ENCODE results near the gene TAF4.
"Not testable (repeated sequence)": the region's sequence is repeated elsewhere in the genome, so short reads cannot be mapped to it uniquely, and the experiment has no call there.

TAF4 gene

DNA sequence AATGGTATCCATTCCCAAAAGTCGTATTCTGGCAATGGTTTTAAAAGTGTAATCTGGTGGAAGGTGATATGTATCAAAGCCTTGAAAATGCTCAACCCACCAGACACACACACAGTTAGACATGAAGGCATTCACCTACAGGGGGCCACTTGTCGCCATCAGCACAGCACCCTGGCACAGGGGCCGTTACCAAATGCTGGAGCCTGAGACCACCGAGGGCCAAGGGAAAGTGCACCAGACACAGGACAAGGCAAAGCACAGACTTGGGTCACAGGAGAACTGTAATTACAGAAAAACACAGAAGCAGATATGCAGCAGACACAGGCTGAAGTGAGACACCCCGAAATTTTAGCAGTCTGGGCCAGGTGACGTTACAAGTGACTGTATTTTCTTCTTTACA is 9.3 kb downstream of the TAF4 start:
- CTCF ChIA-PET = no interaction called here

GRCh38 chr20:62055862-62056115 is 9.9 kb downstream of the TAF4 start:
- H3K4me1 Mint-ChIP-seq = peaks cover 19% of the 10 kb centered on the region
- CTCF ChIA-PET, DNase-seq, H3K9me3 Mint-ChIP-seq, H3K36me3 Mint-ChIP-seq, H3K27ac Mint-ChIP-seq, H3K27me3 Mint-ChIP-seq, H3K4me3 Mint-ChIP-seq: not testable (repeated sequence)

More for the DNA sequence above, 9.3 kb downstream of the TAF4 start:
- H3K27ac Mint-ChIP-seq = no peak overlapping the region
- H3K27me3 Mint-ChIP-seq = no peaks in the 10 kb centered on the region
- peaks cover 7% of the 10 kb centered on the region for H3K36me3 Mint-ChIP-seq
- H3K4me1 Mint-ChIP-seq = peaks cover 22% of the 10 kb centered on the region
- H3K4me3 Mint-ChIP-seq = no peak overlapping the region
- H3K9me3 Mint-ChIP-seq = no peaks in the 10 kb centered on the region
- no peak for DNase-seq

- CTCF ChIA-PET = no interaction called here
- no peaks in the 10 kb centered on the region for H3K9me3 Mint-ChIP-seq
- H3K36me3 Mint-ChIP-seq = peaks cover 1% of the 10 kb centered on the region
- no peaks in the 10 kb centered on the region for H3K27me3 Mint-ChIP-seq
- no peak overlapping the region for H3K4me3 Mint-ChIP-seq
- peaks cover 16% of the 10 kb centered on the region for H3K4me1 Mint-ChIP-seq
- H3K27ac Mint-ChIP-seq = no peak overlapping the region
- DNase-seq = no peak
These were observed 10.4 kb downstream of the TAF4 start for GRCh38 chr20:62055106-62055861.

- Mint-ChIP-seq H3K36me3 (peaks cover 1% of the 10 kb centered on the region), H3K27me3 (no peaks in the 10 kb centered on the region), H3K4me3 (no peak overlapping the region), H3K4me1 (peaks cover 12% of the 10 kb centered on the region), H3K9me3 (no peaks in the 10 kb centered on the region), H3K27ac (no peak overlapping the region)
- CTCF ChIA-PET = no interaction called here
- no peak for DNase-seq
These were observed 11.2 kb downstream of the TAF4 start for GRCh38 chr20:62054451-62054953.

DNA sequence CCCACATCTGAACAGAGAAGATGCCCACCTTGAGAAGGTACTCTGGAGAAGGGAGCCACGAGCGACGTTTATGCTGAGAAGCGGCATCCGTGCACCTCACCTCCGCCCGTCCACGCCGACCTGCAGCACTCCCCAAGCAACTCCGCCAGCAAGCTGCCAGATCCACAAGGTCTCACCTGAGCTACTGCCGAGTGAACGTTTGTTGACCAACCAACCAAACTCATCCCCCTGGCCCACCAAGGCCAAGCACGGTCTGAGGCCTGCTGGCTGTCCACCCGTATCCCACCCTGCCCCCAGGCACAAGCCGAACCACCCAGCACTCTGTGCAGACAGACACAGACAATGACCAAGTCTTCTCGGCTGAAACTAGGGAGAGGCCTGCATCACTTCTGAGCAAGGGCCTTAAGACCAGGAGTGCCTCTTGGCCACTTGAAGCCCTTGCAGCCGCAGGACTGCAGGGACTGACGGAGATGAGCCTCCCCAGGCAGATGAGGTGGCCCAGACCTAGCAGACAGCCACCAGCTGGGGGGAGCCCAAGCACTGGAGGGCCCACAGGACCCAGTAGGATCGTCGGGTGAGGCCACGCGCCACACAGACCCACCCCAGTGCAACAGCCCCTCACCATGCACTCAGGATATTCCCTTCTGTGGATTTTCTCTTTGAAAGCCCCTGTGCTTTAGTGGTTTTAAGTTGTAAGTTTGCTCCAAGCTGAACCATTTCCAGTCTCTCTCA is 12.1 kb downstream of the TAF4 start:
- Mint-ChIP-seq H3K4me3 (no peak overlapping the region), H3K27me3 (no peaks in the 10 kb centered on the region), H3K36me3 (peaks cover 1% of the 10 kb centered on the region), H3K4me1 (peaks cover 11% of the 10 kb centered on the region), H3K27ac (peak overlapping the region; percentile 24), H3K9me3 (no peaks in the 10 kb centered on the region)
- CTCF ChIA-PET = interaction anchor here (1.0 kb wide), 1 partner anchor 43 kb away, joined by 3 read pairs; no protein-coding TSS in a partner anchor
- DNase-seq = no peak

DNA sequence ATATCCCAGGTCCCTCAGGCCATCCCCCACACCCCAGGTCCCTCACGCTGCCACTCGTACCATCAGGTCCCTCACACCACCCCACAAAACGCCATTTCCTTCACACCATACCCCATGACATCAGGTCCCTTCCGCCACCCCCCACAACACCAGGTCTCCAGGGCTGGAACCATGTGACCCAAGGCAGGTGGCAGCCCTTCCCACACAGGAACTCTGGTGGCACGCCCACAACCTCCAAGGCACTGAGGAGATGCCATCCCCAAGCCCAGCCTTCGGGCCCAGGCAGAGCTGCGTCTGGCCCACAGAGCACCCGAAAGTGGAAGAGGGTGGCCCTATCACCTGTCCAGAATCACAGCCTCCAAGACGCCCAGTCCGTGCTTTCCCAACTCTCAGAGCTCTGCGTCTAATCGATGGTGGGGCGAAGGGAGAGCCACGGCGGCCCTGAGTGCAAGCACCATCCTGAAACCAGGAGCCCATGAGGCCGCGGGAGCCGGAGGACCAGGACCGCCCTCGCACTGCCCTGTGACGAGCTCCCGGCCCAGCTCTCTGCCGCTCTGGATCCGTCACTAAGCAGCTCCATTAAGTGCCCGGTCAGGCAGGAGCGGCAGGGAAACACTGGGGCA is 12.7 kb downstream of the TAF4 start:
- CTCF ChIA-PET = interaction anchor here (1.0 kb wide), 1 partner anchor 42 kb away, joined by 3 read pairs; no protein-coding TSS in a partner anchor
- peaks cover 11% of the 10 kb centered on the region for H3K4me1 Mint-ChIP-seq

DNA sequence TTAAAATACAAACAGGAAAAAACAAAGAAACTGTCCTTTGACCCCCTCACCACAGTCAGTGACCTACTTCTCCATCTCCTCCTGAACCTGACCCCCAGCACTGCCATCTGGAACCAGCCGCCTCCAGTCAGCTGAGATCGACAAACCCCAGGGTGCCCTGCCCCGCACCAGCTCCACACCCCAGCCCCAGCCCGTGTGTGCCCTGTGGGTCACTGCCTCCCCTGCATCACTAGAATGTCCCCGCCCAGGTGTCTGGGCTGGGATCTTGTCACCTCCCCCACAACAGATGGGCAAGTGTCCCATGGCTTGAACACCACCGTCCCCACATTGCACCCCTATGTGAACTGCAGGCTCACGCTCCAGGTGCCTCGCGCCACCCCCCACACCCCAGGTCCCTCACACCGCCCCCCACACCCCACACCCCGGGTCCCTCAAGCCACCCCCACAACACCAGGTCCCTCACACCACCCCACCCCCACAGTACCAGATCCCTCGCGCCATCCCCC is 13.3 kb downstream of the TAF4 start:
- H3K27me3 Mint-ChIP-seq = no peaks in the 10 kb centered on the region
- H3K9me3 Mint-ChIP-seq = no peaks in the 10 kb centered on the region
- no peak overlapping the region for H3K4me3 Mint-ChIP-seq
- peaks cover 1% of the 10 kb centered on the region for H3K36me3 Mint-ChIP-seq
- CTCF ChIA-PET = no interaction called here
- no peak for DNase-seq
- peaks cover 10% of the 10 kb centered on the region for H3K4me1 Mint-ChIP-seq
- H3K27ac Mint-ChIP-seq = no peak overlapping the region

More for the DNA sequence above, 12.7 kb downstream of the TAF4 start:
- no peak overlapping the region for H3K27ac Mint-ChIP-seq
- no peak for DNase-seq
- H3K36me3 Mint-ChIP-seq = peaks cover 1% of the 10 kb centered on the region
- no peaks in the 10 kb centered on the region for H3K9me3 Mint-ChIP-seq
- H3K27me3 Mint-ChIP-seq = no peaks in the 10 kb centered on the region
- H3K4me3 Mint-ChIP-seq = no peak overlapping the region

GRCh38 chr20:62051546-62052255 is 14.0 kb downstream of the TAF4 start:
- H3K9me3 Mint-ChIP-seq = no peaks in the 10 kb centered on the region
- DNase-seq = no peak
- H3K27ac Mint-ChIP-seq = no peak overlapping the region
- H3K4me3 Mint-ChIP-seq = no peak overlapping the region
- CTCF ChIA-PET = no interaction called here
- H3K4me1 Mint-ChIP-seq = peaks cover 5% of the 10 kb centered on the region
- no peaks in the 10 kb centered on the region for H3K27me3 Mint-ChIP-seq
- peaks cover 1% of the 10 kb centered on the region for H3K36me3 Mint-ChIP-seq

DNA sequence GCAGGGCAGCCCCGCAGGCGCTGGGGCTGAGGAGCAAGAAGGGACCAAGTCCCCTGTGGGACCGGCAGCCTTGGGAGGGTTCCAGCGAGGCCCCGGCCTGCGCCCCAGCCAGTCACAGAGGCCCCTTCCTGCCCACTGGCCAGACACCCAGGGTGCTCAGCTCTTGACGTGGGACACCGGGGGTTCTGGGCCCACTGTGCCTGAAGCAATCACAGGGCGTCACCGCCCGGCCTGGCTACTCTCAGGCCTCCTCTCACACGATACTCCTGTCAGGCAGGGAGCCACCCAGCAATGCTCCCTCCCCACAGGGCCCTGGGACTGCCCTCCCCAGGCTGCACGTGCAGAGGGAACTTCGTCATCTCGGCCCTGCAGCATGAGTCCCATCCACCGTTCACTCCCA is 14.5 kb downstream of the TAF4 start:
- DNase-seq = no peak
- Mint-ChIP-seq H3K4me1 (peaks cover 5% of the 10 kb centered on the region), H3K27ac (no peak overlapping the region), H3K27me3 (no peaks in the 10 kb centered on the region), H3K4me3 (no peak overlapping the region), H3K36me3 (peaks cover 1% of the 10 kb centered on the region), H3K9me3 (no peaks in the 10 kb centered on the region)
- CTCF ChIA-PET = no interaction called here

DNA sequence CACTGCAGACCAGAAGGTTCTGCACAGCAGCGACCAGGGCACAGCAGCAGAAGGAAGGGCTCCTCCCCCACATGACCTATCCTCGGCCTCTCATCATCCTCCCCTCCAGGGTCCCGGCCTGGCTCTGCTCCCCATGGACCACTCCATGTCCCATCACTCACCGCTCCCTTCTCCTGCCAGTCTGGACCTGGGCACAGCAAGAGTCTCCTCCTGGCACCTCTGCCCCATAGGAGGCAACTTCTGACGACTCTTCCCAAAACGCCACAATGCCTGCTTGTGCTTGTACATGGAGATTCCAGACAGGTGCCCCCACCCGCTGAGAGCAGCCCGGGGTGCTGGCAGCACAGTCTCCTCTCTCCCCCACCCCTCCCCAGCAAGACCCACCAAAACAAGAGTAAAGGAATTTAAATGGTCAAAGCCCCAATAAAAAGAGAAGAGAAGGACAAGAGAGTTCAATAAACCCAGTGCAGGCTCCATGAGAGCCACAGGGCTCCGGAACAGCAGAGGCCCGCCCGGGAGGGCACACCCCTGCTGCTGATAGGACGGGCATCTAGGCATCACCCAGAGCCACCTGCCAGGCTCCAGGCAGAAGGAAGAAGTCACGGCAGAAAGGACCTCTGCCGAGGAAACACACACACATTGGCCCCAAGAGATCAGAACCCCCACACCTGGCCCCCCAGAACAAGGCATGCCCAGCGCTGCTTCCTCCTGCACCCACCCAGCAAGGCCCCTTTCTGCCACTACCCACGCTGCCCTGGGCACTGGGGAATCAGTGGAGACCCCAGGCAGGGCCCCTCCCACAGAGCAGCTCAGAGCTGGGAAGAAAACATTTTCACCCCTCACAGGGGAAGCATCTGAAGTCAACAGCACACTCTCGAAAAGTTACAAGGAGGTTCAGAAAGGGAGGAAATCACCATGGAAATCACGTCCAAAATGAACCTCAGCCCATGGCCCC is 15.2 kb downstream of the TAF4 start:
- DNase-seq = no peak
- Mint-ChIP-seq H3K4me1 (peaks cover 5% of the 10 kb centered on the region), H3K36me3 (peaks cover 1% of the 10 kb centered on the region), H3K9me3 (no peaks in the 10 kb centered on the region), H3K27ac (no peak overlapping the region), H3K4me3 (no peak overlapping the region), H3K27me3 (no peaks in the 10 kb centered on the region)
- CTCF ChIA-PET = no interaction called here

DNA sequence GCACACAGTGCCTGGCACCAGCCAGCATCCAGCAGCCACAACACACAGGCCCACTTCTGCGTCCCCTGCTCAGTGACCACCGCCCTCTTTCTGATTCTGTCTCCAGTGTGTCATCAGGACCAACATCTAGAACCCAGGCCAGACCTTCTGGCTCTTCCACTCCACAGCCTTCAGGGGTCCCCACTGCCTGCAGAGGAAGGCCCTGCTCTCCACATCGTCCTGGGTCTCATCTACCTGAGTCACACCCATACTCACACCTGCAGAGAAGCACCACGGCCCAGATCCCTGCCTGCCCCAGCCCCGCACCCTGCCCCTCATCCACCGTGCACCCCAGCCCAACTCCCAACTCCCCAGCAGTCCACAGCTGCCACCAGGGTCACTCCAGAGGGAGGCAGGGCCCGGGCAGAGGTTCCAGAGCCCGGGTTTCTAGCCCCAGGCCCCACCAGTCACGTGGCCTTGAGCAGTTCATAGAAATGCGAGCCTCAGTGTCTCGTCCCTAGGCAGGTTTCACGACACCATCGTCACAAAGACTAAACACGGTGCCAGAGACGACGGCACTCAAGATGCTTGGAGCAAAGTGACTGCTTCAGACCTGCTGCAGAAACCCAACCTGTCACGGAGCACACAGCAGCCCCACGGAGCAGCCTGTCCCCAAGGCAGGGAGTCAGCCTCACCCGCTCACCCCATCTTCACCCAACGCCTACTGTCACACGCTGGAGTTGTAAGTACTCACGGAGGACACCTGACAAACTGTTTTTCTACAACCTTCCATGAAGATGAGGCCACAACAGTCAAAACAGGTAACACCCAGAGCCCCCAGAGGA is 16.1 kb downstream of the TAF4 start:
- Mint-ChIP-seq H3K27ac (no peak overlapping the region), H3K36me3 (peaks cover 1% of the 10 kb centered on the region), H3K27me3 (no peaks in the 10 kb centered on the region), H3K4me3 (no peak overlapping the region), H3K4me1 (peaks cover 4% of the 10 kb centered on the region), H3K9me3 (no peaks in the 10 kb centered on the region)
- CTCF ChIA-PET = no interaction called here
- no peak for DNase-seq

- peaks cover 1% of the 10 kb centered on the region for H3K36me3 Mint-ChIP-seq
- CTCF ChIA-PET = no interaction called here
- H3K27me3 Mint-ChIP-seq = no peaks in the 10 kb centered on the region
- no peak overlapping the region for H3K27ac Mint-ChIP-seq
- no peak overlapping the region for H3K4me3 Mint-ChIP-seq
- no peaks in the 10 kb centered on the region for H3K9me3 Mint-ChIP-seq
- no peak for DNase-seq
- peaks cover 3% of the 10 kb centered on the region for H3K4me1 Mint-ChIP-seq
These were observed 16.8 kb downstream of the TAF4 start for GRCh38 chr20:62048821-62049291.

DNA sequence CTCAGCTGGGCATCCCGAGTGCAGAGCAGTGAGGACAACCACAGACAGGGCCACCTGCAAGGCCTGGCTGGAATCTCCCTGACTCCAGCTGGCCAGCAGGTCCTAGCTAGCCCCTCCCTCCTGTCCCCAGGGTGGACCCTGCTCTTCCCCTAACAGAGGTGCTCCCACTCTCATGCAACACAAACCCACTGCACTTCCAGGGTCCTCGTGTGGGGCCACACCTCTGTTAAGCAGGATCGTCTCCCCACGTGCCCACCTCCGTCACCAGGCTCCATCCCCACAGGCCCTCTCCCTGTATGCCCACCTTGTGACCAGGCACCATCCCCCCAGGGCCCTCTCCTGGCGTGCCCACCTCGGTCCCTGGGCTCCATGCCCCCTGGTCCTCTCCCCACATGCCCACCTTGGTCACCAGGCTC is 17.3 kb downstream of the TAF4 start:
- Mint-ChIP-seq H3K4me3 (no peak overlapping the region), H3K9me3 (no peaks in the 10 kb centered on the region), H3K27ac (no peak overlapping the region), H3K4me1 (peaks cover 3% of the 10 kb centered on the region), H3K36me3 (peaks cover 1% of the 10 kb centered on the region), H3K27me3 (no peaks in the 10 kb centered on the region)
- CTCF ChIA-PET = no interaction called here
- no peak for DNase-seq
